Measurements from ENCODE around the gene MATN4. TPM values are rescaled to one million over a fixed set of nuclear protein-coding genes. Genes with fewer than 3 reads are reported as not detected.

MATN4 gene
- total RNA-seq, 1 donor, result under 0.01 TPM

- DNase-seq (ENCODE audit: low read depth in 2 of 3, low spot score in 2 of 3), result peak; percentile 40 to 83 (median 81)
Observed at GRCh38 chr20:45293041-45294002, 14.8 kb downstream of the MATN4 start.

DNA sequence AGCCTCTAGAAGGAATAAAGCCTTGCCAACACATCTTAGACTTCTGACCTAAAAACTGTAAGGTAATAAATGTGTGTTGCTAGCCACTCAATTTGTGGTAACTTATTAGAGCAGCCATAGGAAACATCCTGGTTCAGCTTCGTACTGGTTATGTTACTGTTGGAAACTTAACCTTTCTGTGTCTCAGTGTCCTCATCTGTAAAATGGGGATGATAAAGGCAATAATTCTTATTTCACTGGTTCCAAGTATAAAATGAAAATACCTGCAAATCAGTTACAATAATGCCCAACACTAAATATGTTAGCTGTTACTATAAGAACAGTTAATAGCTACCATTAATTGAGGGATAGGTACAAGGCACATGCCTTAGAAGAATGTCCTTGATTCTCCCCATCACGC is 15.8 kb downstream of the MATN4 start:
- no peak for DNase-seq (ENCODE audit: low read depth in 2 of 3, low spot score in 2 of 3)

DNA sequence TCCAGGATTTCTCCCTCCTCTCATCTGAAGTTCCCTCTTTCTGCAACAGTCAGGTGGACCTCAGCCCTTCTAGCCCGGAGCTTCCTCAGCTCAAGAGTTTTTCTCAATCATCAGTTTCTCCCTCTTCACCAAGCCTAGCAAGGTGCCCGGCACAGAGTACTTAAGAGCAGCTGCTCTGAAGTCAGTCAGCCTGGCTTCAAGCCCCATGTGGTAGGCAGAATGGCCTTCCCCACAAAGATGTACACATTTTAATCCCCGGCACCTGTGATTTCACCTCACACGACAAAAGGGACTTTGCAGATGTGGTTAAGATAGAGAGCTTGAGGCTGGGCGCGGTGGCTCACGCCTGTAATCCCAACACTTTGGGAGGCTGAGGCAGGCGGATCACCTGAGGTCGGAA is 16.6 kb downstream of the MATN4 start:
- no peak for DNase-seq (ENCODE audit: low read depth in 2 of 3, low spot score in 2 of 3)

DNA sequence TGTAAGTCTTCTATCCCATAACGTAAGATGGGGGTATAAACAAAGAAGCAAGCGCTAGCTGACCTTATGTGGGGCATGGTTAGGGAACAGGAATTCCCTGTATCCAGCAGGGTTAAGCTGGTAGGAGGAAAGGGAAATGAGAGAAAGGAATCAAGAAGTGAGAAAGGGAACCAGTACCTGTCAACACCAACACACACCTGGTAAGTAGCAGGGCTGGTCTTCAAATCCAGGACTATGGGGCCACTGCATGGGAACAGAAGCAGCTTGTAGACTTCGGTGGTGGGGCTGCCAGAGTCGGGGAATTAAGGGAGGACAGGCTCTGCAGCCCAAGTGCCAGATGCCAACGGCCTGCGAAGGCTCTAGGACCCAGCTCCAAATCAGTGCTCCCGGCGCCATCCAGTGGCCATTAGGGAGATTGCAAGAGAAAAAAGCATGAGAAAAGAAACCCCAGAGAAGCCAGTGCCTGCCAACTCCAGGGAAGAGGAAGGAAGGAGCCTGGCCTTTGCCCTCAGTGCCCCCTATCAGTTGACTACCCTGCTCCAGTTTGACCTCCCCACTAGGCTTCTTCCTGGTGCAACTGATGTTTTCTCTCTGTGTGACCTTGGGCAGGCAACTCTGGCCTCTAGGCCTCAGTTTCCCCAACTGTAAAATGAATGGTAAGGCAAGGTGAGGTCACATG is 17.3 kb downstream of the MATN4 start:
- peak; percentile 36 to 89 (median 70) for DNase-seq (ENCODE audit: low read depth in 2 of 3, low spot score in 2 of 3)

GRCh38 chr20:45289942-45290676 is 18.0 kb downstream of the MATN4 start:
- DNase-seq (ENCODE audit: low read depth in 2 of 3, low spot score in 2 of 3), result no peak

GRCh38 chr20:45288860-45289259 is 19.2 kb downstream of the MATN4 start:
- no peak for DNase-seq (ENCODE audit: low read depth in 2 of 3, low spot score in 2 of 3)

- no peak for DNase-seq (ENCODE audit: low read depth in 2 of 3, low spot score in 2 of 3)
Observed at GRCh38 chr20:45288376-45288775, 19.7 kb downstream of the MATN4 start.

DNA sequence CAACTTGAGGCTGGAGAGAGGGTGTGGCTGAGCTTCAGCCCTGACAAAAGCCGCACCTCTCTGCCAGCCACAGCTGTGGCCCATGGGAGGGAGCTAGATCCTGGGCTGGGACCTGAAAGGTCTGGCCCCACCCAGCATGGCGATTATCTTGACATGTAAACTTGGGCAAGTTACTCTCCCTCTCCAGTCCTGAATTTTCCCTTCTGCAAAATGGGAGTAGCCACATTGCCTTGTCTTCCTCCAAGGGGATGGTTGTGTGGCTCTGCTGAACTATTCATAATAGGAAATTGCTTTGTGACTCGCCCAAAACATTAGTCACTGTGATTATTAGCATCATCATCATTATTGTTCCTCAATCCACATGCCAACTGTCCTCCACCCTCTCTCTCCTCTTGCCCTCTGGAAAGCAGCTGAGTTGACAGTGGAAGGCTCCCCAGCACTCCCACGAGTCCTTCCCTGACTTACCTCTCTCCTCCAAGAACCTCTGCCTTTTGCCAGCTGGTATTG is 24.5 kb downstream of the MATN4 start:
- DNase-seq (ENCODE audit: low read depth in 2 of 3, low spot score in 2 of 3), result no peak

DNA sequence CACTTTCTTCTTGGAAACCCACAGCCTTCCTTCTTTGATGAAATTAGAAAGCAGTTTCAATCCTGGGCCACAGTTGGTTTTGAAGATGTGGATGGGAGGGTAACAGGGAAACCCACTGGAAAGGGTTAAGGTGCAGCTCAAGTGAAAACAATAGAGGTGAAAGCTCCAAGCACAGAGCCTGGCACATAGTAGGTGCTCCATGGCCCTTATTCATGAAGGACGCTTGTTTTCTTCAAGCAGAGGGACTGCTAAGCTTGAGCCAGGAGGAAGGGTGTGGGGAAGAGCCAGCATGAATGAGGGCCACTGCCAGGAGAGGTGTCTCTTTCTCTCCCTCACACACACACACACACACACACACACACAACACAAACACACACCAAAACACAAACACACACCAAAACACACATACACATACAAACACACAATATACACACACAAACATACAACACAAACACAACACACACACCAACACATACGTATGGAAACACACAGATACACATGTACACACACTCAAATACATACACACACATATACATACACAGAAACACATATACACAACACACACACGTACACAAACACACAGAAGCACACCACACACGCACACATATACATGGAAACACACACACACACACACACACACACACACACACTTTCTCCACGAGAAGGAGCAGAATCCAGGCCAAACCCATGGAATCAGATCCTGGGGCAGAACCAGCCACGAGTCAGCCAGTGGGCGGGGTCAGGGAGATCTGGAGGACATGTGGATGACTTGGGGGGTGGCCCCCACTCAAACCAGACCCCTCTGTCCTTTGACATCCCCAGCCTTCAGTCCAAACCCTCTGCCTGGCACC is 25.2 kb downstream of the MATN4 start:
- DNase-seq (ENCODE audit: low read depth in 2 of 3, low spot score in 2 of 3), result no peak

- no peak for DNase-seq (ENCODE audit: low read depth in 2 of 3, low spot score in 2 of 3)
Observed at GRCh38 chr20:45279992-45280391, 28.1 kb downstream of the MATN4 start.

DNA sequence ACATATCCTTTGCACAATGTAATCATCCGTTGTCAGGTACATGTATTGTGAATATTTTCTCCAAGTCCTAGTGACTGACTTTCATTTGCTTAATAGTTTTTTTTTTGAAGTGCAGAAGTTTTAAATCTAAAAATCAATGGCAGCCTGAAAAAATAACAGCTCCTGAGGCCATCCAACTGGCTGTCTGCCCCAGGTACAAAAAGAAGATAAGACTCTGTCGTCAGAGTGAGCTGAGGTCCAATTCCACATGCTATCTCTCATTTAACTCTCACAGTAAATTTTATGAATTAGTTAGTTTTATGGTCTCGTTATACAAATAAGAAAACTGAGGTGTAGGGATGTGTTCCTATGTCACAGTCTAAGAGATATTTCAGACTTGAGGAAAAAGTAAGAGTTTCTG is 32.8 kb downstream of the MATN4 start:
- DNase-seq (ENCODE audit: low read depth in 2 of 3, low spot score in 2 of 3), result no peak

GRCh38 chr20:45269754-45270270 is 38.3 kb downstream of the MATN4 start:
- no peak for DNase-seq (ENCODE audit: low read depth in 2 of 3, low spot score in 2 of 3)

GRCh38 chr20:45269056-45269455 is 39.0 kb downstream of the MATN4 start:
- no peak for DNase-seq (ENCODE audit: low read depth in 2 of 3, low spot score in 2 of 3)

GRCh38 chr20:45268531-45268930 is 39.6 kb downstream of the MATN4 start:
- no peak for DNase-seq (ENCODE audit: low read depth in 2 of 3, low spot score in 2 of 3)

DNA sequence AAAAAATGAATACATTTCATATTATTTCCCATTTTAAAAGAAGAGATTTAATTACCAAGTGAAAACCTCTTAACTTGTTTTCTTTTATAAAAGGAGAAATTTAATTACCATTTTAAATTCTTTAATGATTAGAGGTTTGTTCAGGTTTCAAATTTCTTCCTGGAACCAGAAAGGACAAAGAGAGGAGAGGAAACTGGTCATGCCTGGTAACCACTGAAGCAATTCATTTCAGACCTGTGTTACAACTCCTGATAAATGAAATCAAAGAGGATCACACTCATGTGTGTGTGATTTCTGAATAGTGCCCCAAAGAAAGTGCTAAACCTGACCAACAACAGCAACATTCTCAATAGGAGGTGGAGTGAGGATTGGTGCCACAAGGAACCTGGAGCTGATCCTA is 41.1 kb downstream of the MATN4 start:
- no peak for DNase-seq (ENCODE audit: low read depth in 2 of 3, low spot score in 2 of 3)

DNA sequence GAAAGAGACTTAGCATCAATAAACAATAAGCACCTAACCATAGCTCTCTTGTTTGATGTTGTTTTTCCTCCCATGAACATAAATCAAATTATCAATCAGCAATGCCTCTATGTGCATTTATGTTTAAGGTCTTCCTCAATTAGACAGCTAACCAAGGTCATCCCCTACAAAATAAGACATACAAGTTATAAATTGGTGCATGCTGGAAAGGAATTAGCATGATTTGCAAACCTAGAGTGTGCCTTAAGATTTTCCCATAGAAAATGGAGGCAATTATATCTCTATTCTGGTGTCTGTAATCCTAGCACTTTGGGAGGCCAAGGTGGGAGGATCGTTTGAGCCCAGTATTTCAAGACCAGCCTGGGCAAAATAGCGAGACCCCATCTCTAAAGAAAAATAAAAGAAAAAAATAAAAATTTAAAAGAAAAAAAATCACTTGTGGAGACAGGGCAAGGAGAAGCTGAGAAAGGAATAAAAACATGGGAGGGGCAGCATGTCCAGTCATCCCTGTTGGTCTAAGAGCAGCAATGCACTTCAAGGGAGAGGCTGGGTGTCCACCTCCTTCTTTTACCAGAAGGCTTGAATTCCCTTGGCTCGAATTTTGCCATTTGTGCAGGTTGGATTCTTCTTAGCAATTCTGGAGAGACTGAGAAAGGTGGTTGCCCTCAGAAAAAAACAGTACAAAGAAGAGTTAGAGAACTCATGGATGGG is 44.4 kb downstream of the MATN4 start:
- no peak for DNase-seq (ENCODE audit: low read depth in 2 of 3, low spot score in 2 of 3)

DNA sequence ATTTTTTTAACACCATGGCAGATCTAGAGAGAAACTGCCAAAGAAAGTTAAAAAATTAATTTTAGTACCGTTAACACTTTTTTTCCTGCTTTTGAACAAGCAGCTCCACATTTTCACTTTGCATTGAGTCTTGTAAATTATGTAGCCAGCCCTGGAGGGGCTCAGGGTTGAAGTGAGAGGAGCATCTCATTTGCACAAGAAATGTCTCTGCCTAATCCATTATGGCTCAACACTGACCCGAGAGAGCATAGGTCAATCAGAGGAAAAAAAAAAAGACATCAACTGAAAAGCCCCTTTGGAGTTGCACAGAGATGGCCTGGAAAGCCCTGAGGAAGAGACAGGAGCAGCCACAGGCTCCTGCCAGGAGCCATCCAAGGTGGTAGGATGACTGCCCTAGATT is 49.4 kb downstream of the MATN4 start:
- DNase-seq (ENCODE audit: low read depth in 2 of 3, low spot score in 2 of 3), result no peak

- DNase-seq (ENCODE audit: low read depth in 2 of 3, low spot score in 2 of 3), result no peak
Observed at GRCh38 chr20:45258259-45258658, 49.8 kb downstream of the MATN4 start.

- no peak for DNase-seq (ENCODE audit: low read depth in 2 of 3, low spot score in 2 of 3)
Observed at GRCh38 chr20:45257711-45258110, 50.4 kb downstream of the MATN4 start.
